Epithelial cell of proximal tubule (primary cell): ENCODE results near the gene MAP1LC3C. TPM values are rescaled to one million over a fixed set of nuclear protein-coding genes. Genes with fewer than 3 reads are reported as not detected.

Source experiments
- DNase-seq: peaks from one replicate; pipeline ENCODE4 v3.0.0-alpha.2; 2011; ENCODE audit warnings: low read depth
- H3K4me3 ChIP-seq: 2 replicates; pipeline ENCODE4 v1.5.1; 2011; ENCODE audit warnings: low read depth, mild to moderate bottlenecking, low read length
- total RNA-seq: library from RNA; depleted of rRNA; stranded (reverse); fragments of >200 nt; gene quantifications from 2 replicates; pipeline ENCODE4 v1.2.3, GENCODE V29; 2015
- TF ChIP-seq, protein P1 (sequence below): conservative IDR thresholded peaks from 2 replicates; pipeline ENCODE4 v1.5.1; 2012; ENCODE audit warnings: low read depth, mild to moderate bottlenecking, low read length

Gene MAP1LC3C
- total RNA-seq, 1 donor from 2014 or later, result 0.12 TPM

GRCh38 chr1:242019018-242019417 is 20.1 kb upstream of the MAP1LC3C start:
- no peak overlapping the region for H3K4me3 ChIP-seq
- TF ChIP-seq, protein P1, sequence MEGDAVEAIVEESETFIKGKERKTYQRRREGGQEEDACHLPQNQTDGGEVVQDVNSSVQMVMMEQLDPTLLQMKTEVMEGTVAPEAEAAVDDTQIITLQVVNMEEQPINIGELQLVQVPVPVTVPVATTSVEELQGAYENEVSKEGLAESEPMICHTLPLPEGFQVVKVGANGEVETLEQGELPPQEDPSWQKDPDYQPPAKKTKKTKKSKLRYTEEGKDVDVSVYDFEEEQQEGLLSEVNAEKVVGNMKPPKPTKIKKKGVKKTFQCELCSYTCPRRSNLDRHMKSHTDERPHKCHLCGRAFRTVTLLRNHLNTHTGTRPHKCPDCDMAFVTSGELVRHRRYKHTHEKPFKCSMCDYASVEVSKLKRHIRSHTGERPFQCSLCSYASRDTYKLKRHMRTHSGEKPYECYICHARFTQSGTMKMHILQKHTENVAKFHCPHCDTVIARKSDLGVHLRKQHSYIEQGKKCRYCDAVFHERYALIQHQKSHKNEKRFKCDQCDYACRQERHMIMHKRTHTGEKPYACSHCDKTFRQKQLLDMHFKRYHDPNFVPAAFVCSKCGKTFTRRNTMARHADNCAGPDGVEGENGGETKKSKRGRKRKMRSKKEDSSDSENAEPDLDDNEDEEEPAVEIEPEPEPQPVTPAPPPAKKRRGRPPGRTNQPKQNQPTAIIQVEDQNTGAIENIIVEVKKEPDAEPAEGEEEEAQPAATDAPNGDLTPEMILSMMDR, result no peak
- DNase-seq, result no peak

DNA sequence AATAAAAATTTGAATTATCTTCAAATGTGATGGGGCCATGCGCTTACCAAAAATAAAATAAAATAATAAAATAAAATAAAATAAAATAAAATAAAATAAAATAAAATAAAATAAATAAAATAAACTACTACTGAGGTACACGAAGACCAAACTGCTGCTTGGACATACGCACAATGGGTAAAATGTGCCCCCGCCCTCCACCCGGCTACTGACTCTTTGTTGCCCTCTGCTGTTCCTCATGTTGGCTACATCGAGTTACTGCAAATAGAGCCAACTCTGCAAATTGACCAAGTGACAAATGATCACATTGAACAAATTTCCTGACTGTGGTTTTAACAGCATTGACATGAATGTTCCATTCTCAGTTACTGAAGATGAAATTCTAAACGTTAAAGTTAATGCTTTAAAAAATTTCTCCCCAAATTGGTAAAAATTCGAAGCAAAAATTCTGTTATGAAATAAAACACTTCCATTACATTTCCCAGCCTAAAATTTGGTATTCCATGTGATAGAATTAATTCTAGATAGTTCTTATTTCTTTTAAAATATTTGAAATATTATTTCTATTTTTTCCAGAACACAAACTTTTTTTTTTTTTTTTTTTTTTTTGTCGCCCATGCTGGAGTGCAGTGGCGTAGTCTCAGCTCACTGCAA is 18.8 kb upstream of the MAP1LC3C start:
- TF ChIP-seq, protein P1, result peak; percentile 74
- DNase-seq, result no peak
- H3K4me3 ChIP-seq, result no peak overlapping the region

DNA sequence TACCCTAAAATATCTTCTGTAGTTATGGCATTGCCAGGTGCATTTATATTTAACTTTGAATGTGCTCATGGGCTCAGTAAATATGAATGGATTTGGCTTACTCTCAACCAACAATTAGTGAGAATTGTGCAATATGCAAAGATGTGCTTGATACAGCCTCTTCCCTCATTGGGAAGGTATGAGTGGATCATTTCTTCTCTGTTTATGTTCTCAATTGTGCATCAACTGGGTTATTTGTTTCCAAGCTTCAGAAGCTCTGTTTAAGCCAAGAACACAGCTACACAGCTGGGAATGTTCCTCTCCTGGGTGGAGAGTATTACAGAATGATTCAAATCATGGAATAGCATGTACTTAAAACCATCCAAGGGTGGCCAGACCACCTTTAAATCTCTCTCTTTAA is 17.6 kb upstream of the MAP1LC3C start:
- DNase-seq, result no peak
- H3K4me3 ChIP-seq, result no peak overlapping the region
- TF ChIP-seq, protein P1, result no peak

- no peak overlapping the region for H3K4me3 ChIP-seq
- no peak for DNase-seq
- TF ChIP-seq, protein P1, result no peak
Measured at GRCh38 chr1:242011894-242012660, 13.2 kb upstream of the MAP1LC3C start.

DNA sequence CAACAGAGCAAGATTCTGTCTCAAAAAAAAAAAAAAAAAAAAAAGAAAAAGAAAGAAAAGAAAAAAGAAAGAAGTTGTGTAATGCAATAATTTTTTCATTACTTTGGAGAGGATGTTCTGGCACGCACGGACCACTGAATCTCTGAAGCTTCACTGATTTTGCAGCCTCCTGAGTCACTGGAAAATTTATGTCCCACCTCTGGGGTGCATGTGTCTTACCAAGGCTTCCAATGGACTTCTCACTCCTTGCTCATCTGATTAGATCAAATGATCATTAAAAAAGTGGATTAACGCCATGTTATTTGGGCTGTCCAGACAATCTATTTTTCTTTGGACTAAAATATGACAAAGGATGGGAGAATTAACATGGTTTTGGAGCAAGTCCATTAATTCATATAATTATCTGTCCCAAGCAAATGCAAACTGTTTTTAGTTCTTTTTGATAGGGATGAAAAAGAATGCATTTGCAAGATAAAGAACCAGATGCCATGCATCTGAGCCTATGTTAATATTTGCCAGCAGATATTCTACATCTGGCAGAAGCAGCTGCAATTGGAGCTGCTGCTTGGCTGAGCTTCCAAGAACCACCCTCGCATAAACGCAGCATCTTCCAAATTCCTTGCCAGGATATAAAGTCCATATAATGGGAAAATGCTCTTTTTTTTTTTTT is 10.1 kb upstream of the MAP1LC3C start:
- no peak for DNase-seq
- TF ChIP-seq, protein P1, result no peak
- H3K4me3 ChIP-seq, result no peak overlapping the region

GRCh38 chr1:242006976-242007375 is 8.1 kb upstream of the MAP1LC3C start:
- TF ChIP-seq, protein P1, result no peak
- H3K4me3 ChIP-seq, result no peak overlapping the region
- no peak for DNase-seq
